Stimulated activated CD8-positive, alpha-beta memory T cell treated with anti-CD3 and anti-CD28 coated beads, Interleukin-15, amount 100 ng/mL, for 1 hour (primary cell): ENCODE measurements around the gene TAPT1.
"Not testable (repeated sequence)": the region's sequence is repeated elsewhere in the genome, so short reads cannot be mapped to it uniquely, and the experiment has no call there.

Experiments
- DNase-seq: peaks from one replicate; pipeline ENCODE4 v3.0.0-alpha.2; 2020; ENCODE audit warnings: low read depth

The TAPT1 gene, protein sequence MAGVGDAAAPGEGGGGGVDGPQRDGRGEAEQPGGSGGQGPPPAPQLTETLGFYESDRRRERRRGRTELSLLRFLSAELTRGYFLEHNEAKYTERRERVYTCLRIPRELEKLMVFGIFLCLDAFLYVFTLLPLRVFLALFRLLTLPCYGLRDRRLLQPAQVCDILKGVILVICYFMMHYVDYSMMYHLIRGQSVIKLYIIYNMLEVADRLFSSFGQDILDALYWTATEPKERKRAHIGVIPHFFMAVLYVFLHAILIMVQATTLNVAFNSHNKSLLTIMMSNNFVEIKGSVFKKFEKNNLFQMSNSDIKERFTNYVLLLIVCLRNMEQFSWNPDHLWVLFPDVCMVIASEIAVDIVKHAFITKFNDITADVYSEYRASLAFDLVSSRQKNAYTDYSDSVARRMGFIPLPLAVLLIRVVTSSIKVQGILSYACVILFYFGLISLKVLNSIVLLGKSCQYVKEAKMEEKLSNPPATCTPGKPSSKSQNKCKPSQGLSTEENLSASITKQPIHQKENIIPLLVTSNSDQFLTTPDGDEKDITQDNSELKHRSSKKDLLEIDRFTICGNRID

DNA sequence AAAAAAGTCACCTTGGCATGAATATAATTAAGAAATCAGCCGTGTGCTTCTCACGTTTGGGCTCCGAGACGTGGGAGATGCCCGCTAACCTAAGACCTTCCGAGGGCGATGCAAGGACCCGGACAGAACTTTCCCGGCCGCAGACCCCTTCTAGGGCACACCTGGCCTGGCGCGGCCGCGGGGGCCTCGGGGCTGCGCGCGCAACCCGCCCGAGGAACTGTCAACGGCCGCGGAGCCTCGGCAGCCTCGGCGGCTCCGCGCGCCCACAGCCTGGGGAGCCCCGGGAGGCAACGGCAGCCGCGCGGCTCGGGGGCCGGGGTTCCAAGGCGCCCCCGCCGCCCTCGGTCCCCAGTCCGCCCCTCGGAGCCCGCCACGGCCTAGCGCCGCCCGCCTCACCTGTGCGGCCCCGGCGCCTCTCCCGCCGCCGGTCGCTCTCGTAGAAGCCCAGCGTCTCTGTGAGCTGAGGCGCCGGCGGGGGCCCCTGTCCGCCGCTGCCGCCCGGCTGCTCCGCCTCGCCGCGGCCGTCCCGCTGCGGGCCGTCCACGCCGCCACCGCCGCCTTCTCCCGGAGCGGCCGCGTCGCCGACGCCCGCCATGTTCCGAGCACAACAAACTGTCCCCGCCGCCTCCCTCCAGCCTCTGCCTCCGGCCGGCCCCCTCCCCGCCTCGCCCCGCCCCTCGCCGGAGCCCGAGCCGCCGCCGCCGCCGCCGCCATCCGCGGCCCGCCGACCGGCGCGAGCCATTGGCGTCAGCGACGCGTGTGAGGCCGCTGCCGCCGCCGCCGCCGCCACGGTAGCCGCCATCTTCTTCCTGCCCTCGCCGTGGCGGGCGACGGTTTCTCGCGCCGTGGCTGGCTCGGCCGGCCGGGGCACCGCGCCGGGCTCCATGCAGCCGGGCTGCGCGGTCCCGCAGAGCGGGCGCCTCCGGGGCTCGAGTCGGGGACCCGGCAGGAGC, at the start of gene TAPT1:
TSS of gene TAPT1 (minus strand) at position 609 of the 953 bp plus-strand sequence. CDS start at position 595, 14 bp downstream.
- DNase-seq: peak; percentile 50

DNA sequence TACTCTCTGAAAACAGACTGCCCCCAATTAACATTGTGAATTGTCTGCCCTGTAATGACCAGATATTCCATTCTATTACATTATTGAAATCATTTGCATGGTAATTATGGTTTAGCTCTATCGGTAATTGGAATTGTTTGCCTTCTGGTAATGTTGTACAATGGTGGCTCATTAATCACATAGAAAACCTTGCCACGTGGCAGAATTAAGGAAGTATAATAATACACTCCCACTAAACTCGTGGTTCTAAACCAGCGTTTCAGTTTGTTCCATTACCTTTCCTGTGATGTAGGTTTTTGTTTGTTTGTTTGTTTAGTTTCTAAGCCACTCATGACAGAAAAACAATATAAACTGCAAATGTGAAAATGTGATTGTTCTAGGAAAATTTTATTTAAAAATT, 45.1 kb upstream of the TAPT1 start:
- no peak for DNase-seq

DNA sequence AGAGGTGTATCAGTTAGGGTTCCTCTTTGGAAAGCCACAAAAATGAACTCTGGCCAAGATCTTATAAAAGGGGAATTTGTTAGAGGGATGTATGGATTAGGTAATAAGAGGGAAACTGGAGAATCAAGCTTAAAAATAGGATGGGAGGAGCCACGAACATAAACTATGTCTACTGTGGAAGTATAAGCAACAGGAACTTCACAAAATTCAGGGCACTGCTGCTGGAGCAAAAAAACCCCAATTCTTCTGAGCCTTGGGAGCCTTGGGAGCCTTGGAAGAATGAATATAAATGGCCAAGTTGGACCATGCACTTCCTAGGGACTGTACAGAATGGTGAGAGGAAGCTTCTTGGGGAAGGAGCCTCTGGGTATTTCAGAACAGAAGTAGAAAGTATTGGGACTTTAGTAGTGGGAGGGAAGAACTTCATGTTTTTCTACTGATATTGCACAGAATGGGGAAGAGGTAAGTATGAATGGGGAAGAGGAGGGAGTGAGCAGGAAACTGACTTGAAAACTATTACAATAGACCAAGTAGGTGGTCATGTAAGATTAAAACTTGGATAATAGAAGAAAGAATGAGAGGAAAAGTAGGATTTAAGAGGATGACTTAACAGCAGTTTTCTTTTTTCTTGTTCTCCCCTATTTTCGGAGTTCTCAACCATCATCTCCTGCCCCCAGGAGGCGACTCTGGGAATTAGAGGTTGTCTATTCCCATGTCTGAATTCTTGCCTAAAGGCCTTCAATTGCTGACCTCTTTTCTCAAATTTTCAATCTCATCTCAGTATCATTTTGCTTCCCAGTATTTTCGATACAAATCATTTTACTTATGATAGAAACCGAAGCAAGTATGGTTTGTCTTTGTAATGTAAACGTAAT, 44.4 kb upstream of the TAPT1 start:
- DNase-seq: no peak

- not testable (repeated sequence) for DNase-seq
Observed at GRCh38 chr4:16269742-16270453, 43.6 kb upstream of the TAPT1 start.

GRCh38 chr4:16269240-16269639, 43.0 kb upstream of the TAPT1 start:
- no peak for DNase-seq

DNA sequence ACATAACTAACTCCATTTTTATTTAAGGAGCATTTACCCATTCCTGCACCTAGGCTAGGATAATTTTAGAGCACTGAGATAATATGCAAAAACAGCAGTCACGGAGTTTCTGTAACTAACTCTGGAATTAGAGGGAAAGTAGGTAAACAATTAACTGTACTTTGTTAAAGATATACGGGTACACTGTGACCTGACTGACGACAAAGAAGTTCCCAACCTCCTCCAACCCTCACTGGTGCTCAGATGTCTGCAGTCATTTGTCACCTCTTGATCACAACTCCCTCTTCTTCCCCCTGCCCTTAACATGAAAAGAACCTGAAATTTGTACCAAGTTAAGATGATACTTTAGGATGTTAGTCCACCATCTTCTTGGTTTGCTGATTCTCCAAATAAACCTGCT, 42.0 kb upstream of the TAPT1 start:
- DNase-seq: no peak

DNA sequence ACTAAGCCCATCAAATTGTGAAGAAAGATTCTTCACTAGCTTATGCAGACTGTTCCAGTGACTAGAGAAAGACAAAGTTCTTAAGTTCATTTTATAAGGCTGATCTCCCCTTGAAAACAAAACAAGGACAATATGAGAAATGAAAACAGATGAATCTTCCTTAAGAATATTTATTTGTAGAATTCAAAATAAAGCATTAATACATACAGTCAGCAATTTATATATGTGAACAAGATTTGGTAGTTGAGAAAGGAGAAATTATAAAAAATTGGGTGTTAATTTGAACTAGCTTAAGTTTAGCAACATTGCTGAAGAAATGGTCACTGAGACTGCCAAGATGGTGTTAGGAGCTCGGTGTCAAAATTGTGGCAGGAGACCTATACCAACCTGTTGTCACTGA, 41.4 kb upstream of the TAPT1 start:
- no peak for DNase-seq

- no peak for DNase-seq
Observed at GRCh38 chr4:16265820-16266219, 39.5 kb upstream of the TAPT1 start.

GRCh38 chr4:16264798-16265197, 38.5 kb upstream of the TAPT1 start:
- no peak for DNase-seq

- no peak for DNase-seq
Observed at GRCh38 chr4:16263056-16263455, 36.8 kb upstream of the TAPT1 start.

- DNase-seq: no peak
Observed at GRCh38 chr4:16262188-16262587, 35.9 kb upstream of the TAPT1 start.

DNA sequence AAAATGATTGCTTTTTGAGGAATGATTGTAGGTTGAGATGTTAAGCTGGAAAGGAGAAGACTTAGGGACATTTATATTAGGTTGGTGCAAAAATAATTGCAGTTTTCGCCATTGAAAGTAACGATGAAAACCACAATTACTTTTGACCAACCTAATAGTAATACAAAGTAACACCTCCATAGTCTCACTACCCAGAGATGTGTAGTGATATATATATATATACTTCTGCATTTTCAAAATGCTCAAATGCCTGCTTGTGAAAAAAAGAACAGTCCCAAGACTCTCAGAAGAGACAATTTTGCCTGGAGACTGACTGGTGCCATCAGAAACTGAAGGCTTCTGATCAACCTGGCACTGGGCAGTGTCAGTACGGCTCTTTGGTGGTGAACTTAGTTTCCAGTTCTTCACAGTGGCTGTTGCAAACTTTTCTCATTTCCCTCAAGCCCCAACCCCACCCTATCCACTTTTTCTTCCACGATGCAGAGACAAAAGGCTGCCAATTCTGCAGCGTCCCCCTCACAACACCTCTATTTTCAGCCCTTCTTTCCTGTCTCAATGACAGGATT, 35.1 kb upstream of the TAPT1 start:
- no peak for DNase-seq

DNA sequence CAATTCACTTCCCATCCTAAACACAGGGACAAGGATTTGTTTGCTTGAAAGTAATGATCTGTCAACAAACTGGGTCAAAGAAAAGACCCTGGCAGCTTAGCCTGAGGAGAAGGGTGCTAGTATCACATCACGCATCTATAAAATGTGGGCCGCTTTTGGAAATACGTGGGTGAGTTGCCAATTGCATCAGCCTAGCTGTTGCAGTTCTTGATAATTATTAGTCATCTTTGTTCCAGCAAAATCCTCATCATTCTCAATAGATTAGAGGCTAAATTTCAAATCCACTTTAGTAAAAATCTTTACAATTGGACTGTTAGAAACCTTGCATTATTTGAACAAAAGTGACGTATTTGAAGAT, 33.6 kb upstream of the TAPT1 start:
- no peak for DNase-seq

DNA sequence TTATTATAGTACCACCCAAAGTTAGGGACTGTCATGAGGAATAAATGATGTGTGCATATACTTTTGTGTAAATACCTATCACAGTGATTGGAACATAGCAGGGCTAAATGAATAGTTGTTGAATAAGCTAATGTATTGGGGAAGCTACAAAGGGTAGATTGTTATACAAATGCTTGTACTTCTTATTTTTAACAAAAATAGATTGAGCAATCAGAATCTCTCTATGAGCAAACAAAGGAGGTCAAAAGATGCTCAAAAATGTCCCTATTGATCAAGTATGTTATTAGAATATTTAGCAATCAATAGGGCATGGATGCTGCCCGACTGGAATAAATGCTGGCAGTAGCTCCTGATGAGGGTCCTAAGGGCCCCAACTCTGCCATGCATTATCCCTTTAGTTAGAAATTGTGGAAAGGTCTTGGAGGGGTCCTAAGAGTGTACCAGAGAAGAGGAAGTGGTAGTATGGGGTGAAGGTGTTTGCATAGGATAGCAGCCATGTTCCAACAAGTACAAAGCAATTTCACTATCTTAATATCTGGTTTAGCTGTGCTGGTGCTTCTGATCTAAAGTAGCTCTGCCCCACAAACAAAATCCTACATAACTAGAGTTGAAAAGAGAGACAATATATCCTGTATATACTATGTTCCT, 33.1 kb upstream of the TAPT1 start:
- DNase-seq: no peak

- DNase-seq: no peak
Observed at GRCh38 chr4:16257611-16258010, 31.3 kb upstream of the TAPT1 start.

GRCh38 chr4:16256343-16256742, 30.1 kb upstream of the TAPT1 start:
- DNase-seq: no peak

- DNase-seq: no peak
Observed at GRCh38 chr4:16255730-16256129, 29.5 kb upstream of the TAPT1 start.

DNA sequence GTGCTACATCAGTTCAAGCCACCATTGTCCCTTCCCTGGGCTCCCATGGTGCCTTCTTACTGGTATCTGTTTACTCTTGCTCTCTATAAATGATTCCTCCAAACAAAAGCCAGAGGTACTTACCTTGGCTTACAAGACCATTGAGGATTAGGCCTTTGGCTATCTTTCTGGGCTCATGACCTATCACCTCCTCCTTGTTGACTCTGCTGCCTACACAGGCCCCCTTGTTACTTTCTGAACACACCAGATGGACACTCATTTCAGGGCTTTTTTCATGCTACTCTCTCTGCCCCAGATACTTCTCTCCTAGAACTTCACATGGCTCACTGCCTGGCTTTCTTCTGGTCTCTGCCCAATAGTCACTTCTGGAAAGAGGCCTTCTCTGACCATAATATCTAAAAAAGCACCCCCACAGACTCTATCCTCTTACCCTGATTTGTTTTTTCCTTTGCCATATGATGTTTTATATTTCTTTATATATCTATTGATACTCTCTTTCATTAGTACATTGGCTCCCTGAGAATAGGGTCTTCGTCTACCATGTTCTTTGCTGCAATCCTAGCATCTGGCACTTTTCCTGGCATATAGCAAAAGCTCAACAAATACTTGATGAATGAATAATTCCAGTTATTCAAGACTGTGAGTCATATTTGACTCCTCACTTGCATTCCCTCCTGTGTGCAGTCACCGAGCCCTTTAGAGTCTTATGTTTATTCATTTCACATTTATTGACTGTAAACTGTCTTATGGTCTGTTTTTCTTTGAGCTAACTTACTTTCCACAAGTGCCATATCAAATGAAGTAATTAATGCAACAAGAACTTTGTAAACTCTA, 27.1 kb upstream of the TAPT1 start:
- DNase-seq: no peak

- DNase-seq: no peak
Observed at GRCh38 chr4:16250661-16251365, 24.5 kb upstream of the TAPT1 start.
